Mesenteric fat pad (tissue), 1 donor: ENCODE measurements around the gene CBX3. TPM values are rescaled to one million over a fixed set of nuclear protein-coding genes. Genes with fewer than 3 reads are reported as not detected.

Source experiments
- total RNA-seq: library from RNA; stranded (reverse); fragmentation: NEBNext Ultra II Directional; extraction: Animal tissue kit (Norgen Biotek cat#: 25700); gene quantifications from one replicate; pipeline ENCODE4 v1.2.1, GENCODE V29; 2021
- donor health status: DM: yes; HTN: yes; CAD: no.

Gene CBX3
- total RNA-seq, 1 donor from 2014 or later = 102 TPM

Other genes starting within 250 kb of the CBX3 start
- gene NFE2L3, start 49.5 kb upstream of the CBX3 start, total RNA-seq = 2.7 TPM
- gene HNRNPA2B1, start 999 bp upstream of the CBX3 start, total RNA-seq = 361 TPM
- gene SNX10, start 90.1 kb downstream of the CBX3 start, total RNA-seq = 52.8 TPM